ENCODE data around the gene SULT1A2.
"Not testable (repeated sequence)": the region's sequence is repeated elsewhere in the genome, so short reads cannot be mapped to it uniquely, and the experiment has no call there.

Gene SULT1A2

GRCh38 chr16:28608867-28609596, 12.2 kb upstream of the SULT1A2 start:
- not testable (repeated sequence) for DNase-seq

GRCh38 chr16:28608496-28608808, 11.6 kb upstream of the SULT1A2 start:
- DNase-seq = not testable (repeated sequence)

- not testable (repeated sequence) for DNase-seq
Observed at GRCh38 chr16:28607681-28608495, 11.0 kb upstream of the SULT1A2 start.

- no peak for DNase-seq
Observed at GRCh38 chr16:28607116-28607623, 10.3 kb upstream of the SULT1A2 start.

GRCh38 chr16:28606291-28607115, 9.7 kb upstream of the SULT1A2 start:
- DNase-seq = no peak

GRCh38 chr16:28604186-28604565, 7.3 kb upstream of the SULT1A2 start:
- DNase-seq = no peak

- DNase-seq = no peak
Observed at GRCh38 chr16:28603381-28604185, 6.7 kb upstream of the SULT1A2 start.

GRCh38 chr16:28602529-28602928, 5.7 kb upstream of the SULT1A2 start:
- no peak for DNase-seq

- not testable (repeated sequence) for DNase-seq
Observed at GRCh38 chr16:28602062-28602461, 5.2 kb upstream of the SULT1A2 start.

- DNase-seq = not testable (repeated sequence)
Observed at GRCh38 chr16:28601589-28601988, 4.7 kb upstream of the SULT1A2 start.

- not testable (repeated sequence) for DNase-seq
Observed at GRCh38 chr16:28600965-28601364, 4.1 kb upstream of the SULT1A2 start.

GRCh38 chr16:28599377-28600285, 2.8 kb upstream of the SULT1A2 start:
- not testable (repeated sequence) for DNase-seq

- no peak for DNase-seq
Observed at GRCh38 chr16:28597692-28598261, 927 bp upstream of the SULT1A2 start.

GRCh38 chr16:28596115-28596630, 677 bp downstream of the SULT1A2 start:
- no peak for DNase-seq

- not testable (repeated sequence) for DNase-seq
Observed at GRCh38 chr16:28595451-28595850, 1.4 kb downstream of the SULT1A2 start.

- DNase-seq = no peak
Observed at GRCh38 chr16:28592979-28593553, 3.8 kb downstream of the SULT1A2 start.

- no peak for DNase-seq
Observed at GRCh38 chr16:28592511-28592910, 4.3 kb downstream of the SULT1A2 start.

GRCh38 chr16:28591355-28591754, 5.5 kb downstream of the SULT1A2 start:
- DNase-seq = no peak

- DNase-seq = no peak
Observed at GRCh38 chr16:28590384-28591340, 6.2 kb downstream of the SULT1A2 start.
